Chondrocyte (in vitro differentiated cells): ENCODE measurements around the gene GAS2L1. TPM values are rescaled to one million over a fixed set of nuclear protein-coding genes. Genes with fewer than 3 reads are reported as not detected.

Experiments used
- DNase-seq: peaks from one replicate; pipeline ENCODE4 v3.0.0; 2021; ENCODE audit warnings: mixed read lengths, low spot score
- H3K27ac Mint-ChIP-seq: one replicate; pipeline ENCODE4 v1.8.0; 2021; ENCODE audit warnings: mild to moderate bottlenecking, moderate library complexity, mixed read lengths; ENCODE audit not compliant: unreplicated experiment
- H3K27me3 Mint-ChIP-seq: 2 replicates; pipeline ENCODE4 v1.8.0; 2021; ENCODE audit warnings: low read depth, mixed read lengths
- H3K36me3 Mint-ChIP-seq: 2 replicates; pipeline ENCODE4 v1.8.0; 2021; ENCODE audit warnings: low read depth, mixed read lengths
- H3K4me1 Mint-ChIP-seq: 2 replicates; pipeline ENCODE4 v1.8.0; 2021; ENCODE audit warnings: low read depth, mild to moderate bottlenecking, mixed read lengths
- H3K4me3 Mint-ChIP-seq: one replicate; pipeline ENCODE4 v1.8.0; 2021; ENCODE audit warnings: mild to moderate bottlenecking, moderate library complexity, mixed read lengths; ENCODE audit not compliant: unreplicated experiment
- H3K9me3 Mint-ChIP-seq: 2 replicates; pipeline ENCODE4 v1.8.0; 2021; ENCODE audit warnings: low read depth, mixed read lengths
- CTCF ChIP-seq: fragments of 200-600 bp; sonication (generic); IDR thresholded peaks from 2 replicates; pipeline ENCODE4 v1.5.0; 2021; ENCODE audit warnings: antibody characterized with exemption, mild to moderate bottlenecking, moderate library complexity
- long read RNA-seq: library from polyadenylated mRNA; stranded (forward); transcript quantifications from one replicate; pipeline ENCODE4 v2.0.0, GENCODE V29; 2021
- total RNA-seq: library from RNA; stranded (reverse); gene quantifications from 3 replicates; pipeline ENCODE4 v1.2.1, GENCODE V29; 2021

GAS2L1 gene
- total RNA-seq, result 34.5 to 35.6 TPM (median 34.8 TPM) in 3 replicates
- long read RNA-seq, transcript GAS2L1-206 (5 exons, 2,238 nt), result minor isoform, 5 of 173 reads
- long read RNA-seq, transcript GAS2L1-208 (6 exons, 2,925 nt), result major isoform, 94 of 173 reads
- long read RNA-seq, transcript GAS2L1-209 (5 exons, 3,382 nt), result minor isoform, 11 of 173 reads
- long read RNA-seq, transcript GAS2L1-210 (6 exons, 2,483 nt), result minor isoform, 13 of 173 reads
- long read RNA-seq, partial matches to known transcripts, result 3 of 173 reads
- long read RNA-seq, other reads (novel, unspliced or antisense), result 47 of 173 reads

GRCh38 chr22:29306175-29306834, at the start of gene GAS2L1:
Gene GAS2L1, plus strand, starts transcription at chr22:29306650. Its CDS starts 1,456 bp downstream, at chr22:29308106.
- no peaks in the 10 kb centered on the region for H3K9me3 Mint-ChIP-seq
- H3K27me3 Mint-ChIP-seq, result no peaks in the 10 kb centered on the region
- peak; percentile 83 for TF ChIP-seq CTCF
- DNase-seq, result peak; percentile 94
- H3K4me3 Mint-ChIP-seq, result peak within 1 kb of the TSS; percentile 84
- H3K36me3 Mint-ChIP-seq, result peaks cover 1% of the 10 kb centered on the region
- peaks cover 40% of the 10 kb centered on the region for H3K4me1 Mint-ChIP-seq
- H3K27ac Mint-ChIP-seq, result peak within 1 kb of the TSS; percentile 88

GRCh38 chr22:29257751-29258181, 48.7 kb upstream of the GAS2L1 start:
- no peaks in the 10 kb centered on the region for H3K27me3 Mint-ChIP-seq
- no peak for DNase-seq
- H3K9me3 Mint-ChIP-seq, result no peaks in the 10 kb centered on the region
- no peak for TF ChIP-seq CTCF
- H3K4me3 Mint-ChIP-seq, result no peak overlapping the region
- H3K4me1 Mint-ChIP-seq, result no peaks in the 10 kb centered on the region
- H3K36me3 Mint-ChIP-seq, result peaks cover 2% of the 10 kb centered on the region
- H3K27ac Mint-ChIP-seq, result no peak overlapping the region

- no peak overlapping the region for H3K4me3 Mint-ChIP-seq
- H3K27ac Mint-ChIP-seq, result peak overlapping the region; percentile 12
- H3K9me3 Mint-ChIP-seq, result no peaks in the 10 kb centered on the region
- H3K27me3 Mint-ChIP-seq, result no peaks in the 10 kb centered on the region
- DNase-seq, result no peak
- H3K36me3 Mint-ChIP-seq, result peaks cover 2% of the 10 kb centered on the region
- TF ChIP-seq CTCF, result no peak
- no peaks in the 10 kb centered on the region for H3K4me1 Mint-ChIP-seq
These were observed 47.8 kb upstream of the GAS2L1 start for GRCh38 chr22:29258407-29259252.

- peak; percentile 27 for TF ChIP-seq CTCF
- H3K27ac Mint-ChIP-seq, result no peak overlapping the region
- no peaks in the 10 kb centered on the region for H3K27me3 Mint-ChIP-seq
- H3K9me3 Mint-ChIP-seq, result no peaks in the 10 kb centered on the region
- no peaks in the 10 kb centered on the region for H3K4me1 Mint-ChIP-seq
- peaks cover 2% of the 10 kb centered on the region for H3K36me3 Mint-ChIP-seq
- H3K4me3 Mint-ChIP-seq, result no peak overlapping the region
- no peak for DNase-seq
These were observed 47.1 kb upstream of the GAS2L1 start for GRCh38 chr22:29259253-29259899.
